ENCODE results near the gene CCDC33.

CCDC33 gene

DNA sequence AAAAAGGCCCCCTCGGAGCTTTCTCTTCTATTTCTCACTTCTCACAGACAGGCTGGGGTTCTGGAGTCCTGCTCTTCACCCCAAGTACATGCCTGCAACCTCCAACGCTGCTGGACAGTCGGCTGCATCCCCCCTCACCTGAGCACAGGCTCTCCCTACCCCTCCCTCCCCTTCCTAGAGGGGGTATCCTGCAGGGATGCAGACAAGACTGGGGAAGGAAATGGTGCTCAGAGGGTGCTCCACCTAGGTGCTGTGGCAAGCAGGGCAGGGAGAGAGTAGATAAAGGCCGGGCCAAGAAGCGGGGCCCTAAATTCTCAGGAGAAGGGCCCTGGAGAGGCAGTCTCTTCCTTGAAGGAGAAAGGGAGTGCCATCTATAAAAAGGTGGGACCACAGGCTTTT is 26.6 kb upstream of the CCDC33 start:
- no peak for DNase-seq

DNA sequence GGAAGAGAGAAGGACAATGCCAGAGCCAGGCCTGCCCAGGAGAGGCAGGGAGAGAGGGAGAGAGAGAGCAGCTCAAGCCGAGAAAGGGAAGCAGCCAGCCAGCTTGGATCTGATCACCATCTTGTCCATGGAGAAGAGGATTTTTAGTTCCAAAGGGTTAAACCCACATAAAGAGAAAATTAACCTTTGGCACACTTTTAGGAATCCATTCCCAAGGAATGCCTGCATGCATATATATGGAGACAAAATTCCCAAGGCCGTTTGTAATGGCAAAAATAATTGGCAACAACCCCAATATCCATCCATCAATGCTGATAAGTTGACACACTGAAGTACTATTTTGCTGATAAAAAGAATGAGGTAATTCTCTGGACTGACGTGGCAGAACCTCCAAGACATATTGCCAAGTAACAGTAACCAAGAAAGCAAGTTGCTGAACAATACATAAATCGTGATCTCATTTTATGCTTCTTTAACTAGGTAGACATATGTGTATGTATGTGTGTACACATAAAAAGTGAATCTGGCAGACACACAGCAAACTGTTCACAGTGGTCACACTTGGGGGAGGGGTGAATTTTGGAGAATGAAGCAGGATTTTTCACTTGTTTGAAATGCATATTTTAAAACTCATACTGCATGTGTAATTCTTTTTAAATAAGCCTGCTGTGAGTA is 26.0 kb upstream of the CCDC33 start:
- DNase-seq: no peak

DNA sequence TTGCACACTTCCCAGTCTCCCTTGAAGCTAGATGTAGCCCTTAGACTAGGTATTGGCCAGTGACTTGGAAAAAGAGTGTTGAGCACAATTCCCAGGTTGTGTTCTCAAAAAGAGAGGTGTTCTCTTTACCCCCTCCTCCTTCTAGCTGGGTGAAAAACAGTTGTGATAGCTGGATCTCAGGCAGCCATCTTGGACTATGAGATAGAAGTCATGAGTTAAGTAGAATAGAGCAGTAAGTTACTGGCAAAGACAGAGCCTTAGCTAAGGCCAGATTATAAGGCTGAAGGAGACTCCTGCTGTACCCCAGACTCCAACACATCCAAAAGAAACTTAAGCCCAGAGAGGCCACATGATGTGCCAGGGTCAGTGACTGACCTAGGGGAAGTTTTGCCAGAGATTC is 25.4 kb upstream of the CCDC33 start:
- DNase-seq: no peak

DNA sequence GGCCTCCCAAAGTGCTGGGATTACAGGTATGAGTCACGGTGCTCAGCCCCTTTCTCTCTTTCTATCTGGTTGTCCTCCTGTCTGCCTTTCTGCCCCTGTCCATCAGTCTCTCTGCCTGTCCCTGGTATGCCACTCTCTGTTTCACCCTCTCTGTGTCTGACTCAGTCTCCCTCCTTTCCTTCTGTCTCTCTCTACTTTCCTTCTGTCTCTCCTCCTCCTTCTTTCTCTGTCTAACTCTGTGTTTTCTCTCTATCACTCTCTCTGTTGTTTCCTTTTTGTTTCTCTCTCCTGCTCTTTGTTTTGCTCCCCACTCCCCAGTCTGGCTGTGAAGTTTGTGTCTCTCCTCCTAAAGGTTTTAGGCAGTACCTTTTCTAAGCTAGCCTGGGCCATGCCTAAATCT is 24.5 kb upstream of the CCDC33 start:
- no peak for DNase-seq

DNA sequence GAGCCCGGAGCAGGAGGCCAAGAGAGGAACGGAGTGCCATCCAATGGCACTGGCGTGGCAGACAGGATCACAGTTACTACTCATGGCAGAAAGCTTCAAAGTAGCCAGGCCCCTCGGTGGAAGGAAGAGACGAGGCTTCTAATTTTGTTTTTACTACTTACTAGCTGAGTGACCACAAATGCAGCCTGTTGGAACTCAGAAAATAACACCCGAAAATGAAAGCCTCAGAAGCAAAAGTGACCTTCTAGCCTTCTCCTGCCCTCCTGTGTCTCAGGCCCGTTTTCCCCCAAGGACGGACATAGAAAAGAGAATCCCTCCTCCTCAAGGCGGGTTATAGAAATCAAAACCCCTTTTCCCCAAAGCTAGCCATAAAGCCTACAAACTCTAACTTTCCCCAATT is 23.6 kb upstream of the CCDC33 start:
- DNase-seq: no peak

DNA sequence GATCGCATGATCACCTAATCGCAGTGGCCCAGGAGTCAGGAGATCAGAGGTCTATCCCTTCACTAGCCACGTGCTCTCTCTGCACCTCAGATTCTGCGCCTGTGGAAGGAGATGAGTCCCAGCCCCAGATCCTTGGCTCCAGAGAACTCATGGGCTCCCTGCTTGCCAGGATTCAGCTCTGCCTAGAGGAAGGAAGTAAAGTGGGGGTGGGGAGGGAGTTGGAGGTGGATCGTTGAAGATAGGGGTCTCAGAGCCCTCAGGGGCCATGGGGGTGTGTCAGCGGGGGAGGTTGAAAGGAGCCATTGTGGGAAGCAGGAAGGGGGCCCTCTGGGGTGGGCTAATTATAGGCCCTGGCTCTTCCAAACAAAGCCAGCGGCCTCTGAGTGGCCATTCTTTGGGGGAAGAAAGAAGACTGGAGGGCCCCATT is 22.3 kb upstream of the CCDC33 start:
- DNase-seq: no peak

DNA sequence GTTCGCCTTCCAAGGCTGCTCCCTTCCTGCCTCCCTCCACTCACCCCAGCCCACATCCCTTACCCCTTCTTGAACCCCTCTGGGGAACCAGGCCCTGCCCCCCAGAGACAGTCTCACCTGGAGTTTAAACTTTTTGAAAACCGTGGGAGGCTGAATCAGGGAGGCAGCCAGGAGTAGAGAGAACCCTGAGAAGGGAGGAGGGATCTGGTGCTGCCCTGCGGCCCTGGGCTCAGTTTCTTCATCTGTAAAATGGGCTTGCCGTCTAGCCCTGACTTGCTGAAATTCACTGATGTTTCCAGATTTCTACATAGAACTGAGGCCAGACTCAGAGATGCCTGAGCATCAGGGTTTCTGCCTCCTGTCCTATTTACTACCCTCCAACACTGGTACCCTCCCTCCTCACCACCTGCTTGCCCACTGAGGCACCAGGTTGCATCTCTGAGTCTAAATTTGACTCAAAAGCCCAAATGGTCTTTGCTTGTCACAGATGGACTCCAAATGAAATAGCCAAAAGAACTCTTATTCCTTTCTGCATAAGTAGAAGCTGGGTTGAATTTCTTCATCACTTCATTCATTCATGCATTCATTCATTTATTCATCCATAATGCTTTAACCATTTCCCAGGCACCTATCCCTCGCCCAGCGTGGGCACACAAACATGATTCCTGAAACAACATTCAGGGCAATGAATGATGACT is 21.7 kb upstream of the CCDC33 start:
- DNase-seq: no peak

DNA sequence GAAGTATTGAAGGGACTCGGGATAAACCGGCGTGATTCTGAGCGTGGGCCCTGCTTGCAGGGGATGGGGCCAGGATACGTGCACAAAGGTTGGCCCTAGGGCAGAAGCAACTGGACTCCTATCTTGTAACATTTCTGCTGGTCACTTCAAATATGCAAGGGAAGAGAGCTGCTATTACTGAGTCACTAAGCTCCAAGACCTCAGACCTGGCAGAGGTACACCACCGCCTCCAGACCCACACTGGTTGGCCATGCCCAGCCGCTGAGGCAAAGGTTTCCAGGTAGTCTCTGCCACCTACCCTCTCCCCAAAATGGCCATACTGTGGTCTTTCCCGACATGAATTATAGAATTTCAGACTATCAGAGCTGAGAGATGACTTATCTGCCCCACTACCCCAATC is 20.2 kb upstream of the CCDC33 start:
- DNase-seq: no peak

DNA sequence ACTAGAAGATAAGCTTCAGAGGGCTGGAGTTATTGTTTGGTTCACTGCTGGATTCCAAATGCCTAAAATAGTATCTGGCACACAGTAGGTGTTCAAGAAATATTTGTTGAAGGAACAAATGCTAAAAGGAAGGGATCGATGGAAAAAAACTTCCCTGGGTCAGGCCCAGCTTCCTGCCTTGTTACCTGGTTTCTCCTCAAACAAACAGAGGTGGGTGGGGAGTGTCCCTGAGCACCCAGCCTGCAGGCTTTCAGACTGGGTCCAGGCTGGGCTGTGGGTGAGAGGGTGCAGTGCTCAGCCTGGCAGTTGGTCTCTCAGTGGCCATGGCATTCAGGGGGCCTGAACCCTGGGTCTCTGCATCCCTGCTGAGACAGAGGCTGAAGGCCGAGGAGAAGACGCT is 19.2 kb upstream of the CCDC33 start:
- no peak for DNase-seq

DNA sequence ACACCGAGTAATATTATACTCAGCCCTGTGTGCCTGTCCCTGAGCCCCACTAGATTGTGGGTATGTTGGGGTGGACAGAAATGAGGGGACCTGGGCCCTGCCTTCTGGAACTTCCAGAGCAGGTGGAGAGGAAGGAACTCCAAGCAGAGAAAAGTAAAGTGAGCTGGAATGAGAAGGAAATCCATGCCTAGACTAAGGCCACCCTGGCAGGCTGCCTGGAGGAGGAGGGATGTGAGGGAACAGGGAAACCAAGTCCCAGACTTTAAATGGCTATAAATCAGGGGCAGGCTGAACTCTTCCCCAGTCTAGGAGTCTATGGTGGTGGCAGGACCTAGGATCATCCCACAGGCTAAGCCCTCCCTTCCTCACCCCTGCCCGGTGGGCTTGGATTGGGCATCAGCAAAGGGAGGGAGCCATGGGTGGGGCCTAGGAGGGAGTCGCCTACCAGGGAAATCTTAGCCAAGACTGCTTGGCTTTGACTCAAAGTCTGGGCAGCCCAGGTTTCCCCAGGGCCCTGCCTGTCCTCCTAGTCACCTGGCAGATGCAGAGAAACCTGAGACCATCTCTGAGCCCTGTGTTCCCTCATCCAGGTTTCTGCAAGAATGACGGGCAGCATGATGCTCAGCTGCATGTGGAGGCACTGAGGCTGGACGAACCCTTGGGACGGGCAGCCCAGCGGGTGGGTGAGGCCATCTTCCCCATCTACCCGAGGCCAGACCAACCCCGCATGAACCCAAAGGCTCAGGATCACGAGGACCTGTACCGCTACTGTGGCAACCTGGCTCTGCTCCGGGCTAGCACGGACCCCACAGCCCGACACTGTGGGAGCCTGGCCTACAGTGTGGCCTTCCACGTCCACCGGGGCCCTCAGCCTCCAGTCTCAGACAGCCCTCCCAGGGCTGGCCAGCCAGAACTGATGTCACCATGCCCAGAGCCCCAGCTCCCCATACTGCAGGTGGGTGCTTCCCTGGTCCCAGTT is 17.9 kb upstream of the CCDC33 start:
- no peak for DNase-seq

DNA sequence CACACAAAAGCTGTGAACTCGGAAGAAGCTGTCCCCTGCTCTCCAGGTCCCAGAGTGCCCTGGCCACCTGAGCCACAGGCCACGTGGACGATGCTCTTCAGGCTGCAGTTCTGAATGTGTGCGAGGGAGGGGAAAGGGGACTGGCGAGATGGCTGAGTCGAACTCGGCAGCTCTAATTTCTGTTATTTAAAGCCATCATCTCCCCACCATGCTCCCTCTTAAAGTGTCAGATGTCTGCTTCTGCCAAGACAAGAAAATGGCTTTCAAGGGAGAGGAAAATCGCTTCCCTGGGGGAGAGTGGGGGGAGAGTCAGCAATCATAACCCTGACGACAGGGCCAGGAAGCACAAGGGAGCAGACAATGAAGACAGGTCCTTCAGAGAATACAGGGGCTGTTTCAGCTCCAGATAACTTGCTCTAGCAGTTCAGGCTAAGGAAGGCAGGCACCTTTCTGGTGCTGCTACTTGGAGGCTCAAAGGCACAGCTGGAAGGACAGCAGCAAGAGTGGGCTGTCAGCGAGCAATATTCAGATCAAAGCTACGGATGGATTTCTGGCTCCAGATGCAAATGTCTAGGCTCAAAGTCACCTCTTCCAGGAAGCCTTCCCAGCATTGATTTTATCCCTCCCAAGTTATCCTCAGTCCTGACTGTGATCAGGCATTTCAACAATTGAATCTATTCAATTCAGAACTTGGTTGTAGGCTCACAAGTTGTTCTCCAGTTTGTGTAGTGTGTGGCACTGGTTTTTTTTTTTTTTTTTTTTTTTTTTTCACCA is 15.5 kb upstream of the CCDC33 start:
- no peak for DNase-seq

DNA sequence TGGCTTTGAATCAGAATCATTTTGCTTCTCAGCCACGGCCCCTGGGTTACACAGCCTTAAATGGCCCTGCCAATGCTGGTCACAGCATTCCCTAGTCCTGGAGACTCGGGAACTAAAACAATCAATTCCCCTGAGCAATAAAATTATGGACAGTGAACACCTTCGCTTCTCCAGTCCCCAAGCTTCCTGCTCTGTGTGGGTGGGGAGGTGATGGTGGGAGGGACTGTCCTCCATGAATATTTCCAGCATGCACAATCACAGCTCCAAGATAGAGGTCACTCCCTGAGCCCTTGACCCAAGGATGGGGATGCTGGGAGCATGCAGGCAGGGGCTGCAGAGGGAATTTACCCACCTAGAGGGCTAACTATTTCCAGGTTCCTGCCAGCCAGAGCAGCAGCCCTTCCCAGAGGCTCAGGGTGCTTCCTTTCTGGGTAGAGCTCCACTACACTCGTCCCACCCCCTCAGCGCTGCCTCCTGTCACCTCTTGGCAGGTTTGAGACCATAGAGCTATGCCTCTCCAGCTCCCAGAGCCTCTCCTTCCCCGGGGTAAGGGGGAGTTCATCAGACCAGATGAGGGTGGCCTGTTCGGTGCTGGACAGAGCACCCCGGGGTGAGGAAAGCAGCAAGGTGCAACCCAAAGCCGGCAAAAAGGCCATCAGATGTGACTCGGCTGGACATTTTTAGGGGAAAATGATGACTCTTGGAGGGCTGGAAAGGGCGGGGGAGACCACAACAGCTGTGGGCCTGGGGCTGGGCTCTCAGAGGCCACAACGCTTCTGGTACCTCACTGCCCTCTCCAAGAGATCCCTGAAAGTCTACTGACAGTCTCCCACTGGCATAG is 14.5 kb upstream of the CCDC33 start:
- no peak for DNase-seq

DNA sequence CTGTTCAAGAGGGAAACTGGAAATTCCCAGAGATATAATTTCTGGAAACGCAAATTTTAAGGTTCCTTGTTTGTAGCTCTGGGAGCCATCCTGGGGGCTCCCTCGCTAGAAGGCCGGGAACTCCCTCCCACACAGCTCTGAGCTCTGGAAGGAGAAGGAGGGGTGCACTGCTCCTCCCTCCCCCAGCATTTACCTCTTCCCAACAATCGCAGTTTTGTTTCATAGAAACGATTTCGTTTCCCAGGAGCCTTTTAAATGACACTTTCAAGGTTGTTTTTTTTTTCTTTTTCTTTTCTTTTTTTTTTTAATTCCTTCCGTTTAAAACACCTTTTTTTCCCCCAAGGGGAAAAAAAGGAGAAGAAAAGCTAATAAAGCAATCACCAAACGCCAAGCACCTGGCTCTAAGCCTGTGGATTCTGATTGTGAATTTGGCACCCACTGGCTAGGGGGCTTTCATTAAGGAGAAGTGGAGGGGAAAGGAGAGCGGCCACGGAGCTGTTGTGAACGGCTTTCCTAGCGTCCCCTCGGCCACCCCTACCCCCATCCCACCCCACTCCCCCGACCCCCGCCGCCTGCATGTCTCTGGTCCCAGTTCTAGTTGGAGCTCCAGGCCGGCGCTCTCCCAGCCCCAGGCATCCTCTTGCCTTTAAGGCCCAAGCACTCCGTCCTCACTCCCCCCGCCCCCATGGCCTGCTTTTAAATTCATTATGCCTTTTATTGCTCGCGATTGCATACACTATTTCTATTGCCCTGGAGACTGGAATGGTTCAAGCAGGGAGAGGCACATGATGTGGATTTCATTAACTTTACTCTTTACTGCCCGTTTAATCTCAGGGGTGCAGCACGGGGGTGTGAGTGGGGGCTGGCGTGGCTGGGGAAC is 13.6 kb upstream of the CCDC33 start:
- DNase-seq: no peak

DNA sequence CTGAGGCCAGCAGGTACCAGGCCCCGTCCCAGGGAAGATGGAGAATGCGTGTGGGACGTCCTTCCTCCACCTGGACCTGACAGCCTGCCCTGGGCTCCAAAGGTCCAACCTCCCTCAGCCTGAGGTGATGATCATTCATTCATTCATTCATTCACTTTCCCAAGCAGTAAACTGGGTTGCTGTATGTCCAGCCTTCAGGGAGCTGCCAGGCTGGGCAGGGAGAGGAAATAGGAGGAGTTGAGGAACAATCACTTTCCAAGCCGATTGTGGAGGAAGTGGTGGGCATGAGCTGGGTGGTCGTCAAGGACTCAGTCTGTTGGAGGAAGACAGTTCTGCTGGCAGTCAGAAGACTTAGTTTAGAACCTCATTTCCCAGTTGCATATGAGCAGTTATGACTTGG is 10.2 kb upstream of the CCDC33 start:
- DNase-seq: no peak

DNA sequence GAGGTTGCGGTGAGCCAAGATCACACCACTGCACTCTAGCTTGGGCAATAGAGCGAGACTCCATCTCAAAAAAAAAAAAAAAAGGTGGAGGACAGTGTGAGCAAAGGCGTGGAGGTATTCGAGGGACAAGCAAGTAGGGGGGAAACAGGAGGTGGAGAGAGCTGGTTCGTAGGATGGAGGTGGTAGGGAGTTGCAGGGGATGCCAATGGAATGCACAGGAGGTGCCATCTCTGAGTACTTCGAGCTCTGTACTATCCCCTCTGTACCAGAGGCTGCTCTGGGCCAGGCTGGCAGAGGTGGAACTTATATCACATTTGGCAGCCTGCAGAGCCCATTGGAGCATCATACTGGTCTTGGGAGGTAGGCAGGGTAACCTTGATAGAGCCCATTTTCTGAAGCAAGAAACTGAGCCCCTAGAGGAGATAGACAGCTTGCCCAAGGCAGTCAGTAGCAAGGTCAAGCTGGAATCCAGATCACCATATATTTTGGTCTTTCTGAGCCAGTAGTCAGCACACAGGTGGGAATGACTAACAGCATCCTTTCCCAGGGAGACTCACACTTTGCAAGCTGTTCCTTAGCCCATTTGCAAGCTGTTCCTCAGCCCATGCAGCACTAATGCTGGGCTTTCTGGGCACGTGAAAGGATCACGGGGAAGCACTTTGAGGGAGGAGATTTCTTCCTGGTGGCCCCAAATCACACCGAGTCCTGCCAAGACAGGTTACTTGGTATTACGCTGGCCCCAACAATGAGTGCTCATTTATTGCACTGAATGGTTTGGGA is 9.2 kb upstream of the CCDC33 start:
- DNase-seq: no peak

DNA sequence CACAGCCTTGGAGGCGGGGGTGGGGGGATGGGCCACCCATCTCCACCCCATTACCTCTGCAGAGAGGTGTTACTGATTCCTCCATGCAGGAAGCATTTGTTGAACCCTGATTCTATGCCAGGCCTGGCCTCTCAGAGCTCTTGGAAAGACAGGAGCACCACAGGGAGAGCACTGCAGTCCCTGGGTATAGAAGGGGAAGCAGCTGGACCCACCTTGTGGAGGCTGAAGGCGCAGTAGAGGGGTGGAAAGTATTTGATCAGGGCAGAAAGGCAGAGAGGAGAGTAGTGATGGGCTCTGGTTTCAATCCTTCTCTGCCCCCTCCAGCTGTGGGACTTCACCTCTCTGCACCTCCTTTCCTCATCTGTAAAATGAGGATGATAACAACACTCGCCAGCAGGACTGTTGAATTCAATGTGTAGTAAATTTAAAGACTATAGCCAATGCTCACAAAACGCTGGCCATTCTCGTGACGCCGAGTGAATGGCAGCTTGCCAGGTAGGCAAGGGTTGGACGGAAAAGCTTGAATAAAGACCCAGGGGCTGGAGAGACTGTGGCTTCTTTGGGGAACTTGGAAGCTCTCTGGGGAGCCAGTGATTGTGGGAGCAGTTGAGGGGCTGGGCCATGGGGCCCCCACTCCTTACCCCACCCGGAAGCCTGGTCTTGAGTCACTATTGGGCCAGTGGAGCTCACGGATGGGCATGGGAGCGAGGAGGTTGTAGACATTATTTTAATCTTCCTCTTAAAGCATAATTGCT is 8.0 kb upstream of the CCDC33 start:
- DNase-seq: no peak

DNA sequence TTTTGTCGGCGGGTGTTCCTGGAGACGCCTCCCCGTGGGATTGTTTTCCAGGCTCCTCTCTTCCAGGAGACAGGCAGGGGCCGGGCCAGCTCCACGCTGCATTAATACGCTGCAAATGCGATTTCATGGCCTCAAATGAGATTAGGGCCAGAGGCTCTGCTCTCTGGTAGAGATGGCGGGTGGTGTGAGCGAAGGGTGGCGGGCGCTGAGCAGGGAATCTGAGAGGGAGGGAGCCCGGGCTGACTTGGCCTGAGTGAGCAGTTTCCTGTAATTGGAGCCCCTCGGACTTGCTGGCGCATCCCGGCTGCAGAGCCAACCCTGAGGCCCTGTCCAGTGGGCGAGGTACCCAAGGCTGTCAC is 7.4 kb upstream of the CCDC33 start:
- no peak for DNase-seq

DNA sequence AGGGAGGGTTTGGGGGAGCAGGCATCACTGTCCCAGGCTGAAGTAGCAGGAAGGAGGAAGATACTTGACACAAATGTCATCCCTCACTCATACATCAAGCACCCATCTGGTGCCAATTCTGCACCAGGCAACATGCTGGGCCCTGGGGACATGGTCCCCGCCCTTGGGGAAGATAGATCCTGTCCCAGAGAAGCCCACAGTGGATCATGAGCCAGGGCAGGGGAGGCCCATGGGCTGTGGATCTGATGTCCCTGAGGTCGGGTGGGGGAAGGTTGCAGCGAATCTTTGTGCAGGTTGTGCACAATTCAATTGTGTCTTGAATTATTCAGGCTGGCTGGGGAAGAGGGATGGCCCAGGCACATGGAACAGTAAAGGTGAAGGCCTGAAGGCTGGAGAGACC is 6.4 kb upstream of the CCDC33 start:
- no peak for DNase-seq

DNA sequence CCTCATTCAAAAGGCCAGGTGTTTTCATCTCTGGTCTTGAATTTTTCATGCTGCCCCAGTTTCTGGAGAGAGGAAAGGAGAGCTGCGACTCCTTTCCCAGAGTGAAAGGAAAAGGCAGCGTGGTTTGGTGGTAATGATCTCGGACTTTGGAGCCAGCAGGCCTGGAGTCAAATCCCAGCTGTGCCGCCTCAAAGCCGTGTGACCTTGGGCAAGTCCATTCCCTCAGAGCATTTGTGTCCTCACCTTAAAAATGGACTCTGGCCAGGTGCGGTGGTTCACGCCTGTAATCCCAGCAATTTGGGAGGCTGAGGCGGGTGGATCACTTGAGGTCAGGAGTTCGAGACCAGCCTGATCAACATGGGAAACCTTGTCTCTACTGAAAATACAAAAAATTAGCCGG is 4.7 kb upstream of the CCDC33 start:
- no peak for DNase-seq

Data from cerebellar nuclear complex (tissue), 1 donor.